GM12873 (cell line): ENCODE measurements around the gene GRID1.

ENCODE experiments used
- CTCF ChIP-seq: IDR thresholded peaks from 2 replicates; pipeline ENCODE4 v1.5.1; 2012; ENCODE audit warnings: low read depth, mild to moderate bottlenecking, moderate library complexity, low read length, control low read depth; ENCODE audit not compliant: insufficient read depth; ENCODE audit errors: missing control alignments

The GRID1 gene

GRCh38 chr10:86017841-86018734, 348.5 kb downstream of the GRID1 start:
- no peak for TF ChIP-seq CTCF

- TF ChIP-seq CTCF: no peak
Observed at GRCh38 chr10:86013568-86013967, 353.0 kb downstream of the GRID1 start.

GRCh38 chr10:86007171-86007570, 359.4 kb downstream of the GRID1 start:
- TF ChIP-seq CTCF: no peak

- TF ChIP-seq CTCF: no peak
Observed at GRCh38 chr10:86004337-86004736, 362.3 kb downstream of the GRID1 start.

- TF ChIP-seq CTCF: no peak
Observed at GRCh38 chr10:86003201-86003621, 363.4 kb downstream of the GRID1 start.

- no peak for TF ChIP-seq CTCF
Observed at GRCh38 chr10:86001521-86001920, 365.1 kb downstream of the GRID1 start.

GRCh38 chr10:85997544-85997943, 369.1 kb downstream of the GRID1 start:
- no peak for TF ChIP-seq CTCF
